CD14-positive monocyte (primary cell): ENCODE measurements around the gene UBLCP1. TPM values are rescaled to one million over a fixed set of nuclear protein-coding genes. Genes with fewer than 3 reads are reported as not detected.
A peak's percentile ranks its signal among the peaks of the same experiment; 100 is the strongest.

Experiments used
- DNase-seq, 3 donors: peaks; one replicate each; pipeline ENCODE4 v3.0.0-alpha.2; 2011 to 2022
- H2AFZ ChIP-seq: 2 replicates; pipeline ENCODE4 v1.6.0; 2012; ENCODE audit warnings: mild to moderate bottlenecking, low read depth, low read length, inconsistent platforms; ENCODE audit not compliant: insufficient read depth, poor library complexity, severe bottlenecking
- H3K27ac ChIP-seq, 2 donors: 1 replicate in 1 of 2; 2 replicates in 1 of 2; pipeline ENCODE4 v1.5.1; 2012 to 2013; ENCODE audit warnings: low read length in 2 of 2, control low read depth in 1 of 2, inconsistent platforms in 1 of 2, low read depth in 1 of 2, mild to moderate bottlenecking in 1 of 2
- H3K27me3 ChIP-seq, 2 donors: one replicate each; pipeline versions ENCODE4 v1.6.0 to v1.6.1; 2011 to 2013; ENCODE audit warnings: low read length in 2 of 2; ENCODE audit not compliant: control insufficient read depth in 2 of 2, insufficient read depth in 2 of 2
- H3K36me3 ChIP-seq, 2 donors: replicated peaks in 1 of 2; 1 replicate in 1 of 2; 2 replicates in 1 of 2; pipeline versions ENCODE4 v1.5.1 to v1.6.1; 2012 to 2013; ENCODE audit warnings: low read length in 2 of 2, control low read depth in 1 of 2, inconsistent platforms in 1 of 2, mild to moderate bottlenecking in 1 of 2; ENCODE audit not compliant: insufficient read depth in 2 of 2, control insufficient read depth in 1 of 2
- H3K4me1 ChIP-seq, 2 donors: 1 replicate in 1 of 2; 2 replicates in 1 of 2; pipeline versions ENCODE4 v1.5.1 to v1.6.1; 2012 to 2013; ENCODE audit warnings: low read length in 2 of 2, control low read depth in 1 of 2, inconsistent platforms in 1 of 2, mild to moderate bottlenecking in 1 of 2, moderate library complexity in 1 of 2; ENCODE audit not compliant: insufficient read depth in 2 of 2, control insufficient read depth in 1 of 2
- H3K4me2 ChIP-seq: replicated peaks from 2 replicates; pipeline ENCODE3; 2012; ENCODE audit warnings: low read length, moderate library complexity, mild to moderate bottlenecking; ENCODE audit not compliant: poor library complexity, severe bottlenecking; ENCODE audit errors: extremely low read depth
- H3K4me3 ChIP-seq, 3 experiments: fragments of 200-600 bp in 1 of 3; sonication (generic) in 1 of 3; replicated peaks in 1 of 3; 1 replicate in 2 of 3; 2 replicates in 1 of 3; pipeline ENCODE4 v1.5.1; 2011 to 2013; ENCODE audit warnings: low read length in 3 of 3, mild to moderate bottlenecking in 3 of 3, control low read depth in 2 of 3, low read depth in 2 of 3, inconsistent platforms in 1 of 3, moderate library complexity in 1 of 3
- H3K79me2 ChIP-seq: 2 replicates; pipeline ENCODE4 v1.6.0; 2012; ENCODE audit warnings: mild to moderate bottlenecking, control low read depth, inconsistent platforms, low read length, moderate library complexity; ENCODE audit not compliant: insufficient read depth
- H3K9ac ChIP-seq: 2 replicates; pipeline ENCODE4 v1.6.0; 2017; ENCODE audit warnings: low read length, mild to moderate bottlenecking; ENCODE audit not compliant: insufficient read depth, poor library complexity, severe bottlenecking
- H3K9me3 ChIP-seq, 2 donors: replicated peaks in 1 of 2; 1 replicate in 1 of 2; 2 replicates in 1 of 2; pipeline versions ENCODE4 v1.5.1 to v1.6.1; 2012 to 2013; ENCODE audit warnings: low read length in 2 of 2, control low read depth in 1 of 2; ENCODE audit not compliant: control insufficient read depth in 1 of 2, insufficient read depth in 1 of 2
- H4K20me1 ChIP-seq: 2 replicates; pipeline ENCODE4 v1.6.0; 2012; ENCODE audit warnings: mild to moderate bottlenecking, low read length, control low read depth, moderate library complexity; ENCODE audit not compliant: insufficient read depth
- H3K27ac Mint-ChIP-seq, 7 donors: one replicate each; pipeline ENCODE4 v1.8.0; 2020; ENCODE audit warnings: mild to moderate bottlenecking in 7 of 7, mixed read lengths in 7 of 7, moderate library complexity in 6 of 7, inconsistent platforms in 2 of 7
- H3K27me3 Mint-ChIP-seq, 3 donors: one replicate each; pipeline ENCODE4 v1.8.0; 2021 to 2022; ENCODE audit warnings: low read depth in 3 of 3, mild to moderate bottlenecking in 3 of 3, mixed read lengths in 3 of 3, moderate library complexity in 3 of 3, inconsistent platforms in 1 of 3
- H3K36me3 Mint-ChIP-seq, 2 donors: one replicate each; pipeline ENCODE4 v1.8.0; 2020; ENCODE audit warnings: mixed read lengths in 2 of 2, inconsistent platforms in 1 of 2, mild to moderate bottlenecking in 1 of 2
- H3K4me1 Mint-ChIP-seq: one replicate; pipeline ENCODE4 v1.8.0; 2020; ENCODE audit warnings: mild to moderate bottlenecking, mixed read lengths
- H3K4me3 Mint-ChIP-seq, 2 donors: one replicate each; pipeline ENCODE4 v1.8.0; 2020; ENCODE audit warnings: mild to moderate bottlenecking in 2 of 2, mixed read lengths in 2 of 2, moderate library complexity in 1 of 2
- H3K9me3 Mint-ChIP-seq, 7 donors: one replicate each; pipeline ENCODE4 v1.8.0; 2020 to 2022; ENCODE audit warnings: mixed read lengths in 7 of 7, mild to moderate bottlenecking in 6 of 7, moderate library complexity in 6 of 7, inconsistent platforms in 2 of 7
- CTCF ChIP-seq: fragments of 200-600 bp; IDR thresholded peaks from one replicate; pipeline ENCODE4 v1.8.0; 2022; ENCODE audit warnings: antibody characterized with exemption, mild to moderate bottlenecking
- WGBS: methylation state at CpG from one replicate; pipeline ENCODE4 v1.1.5; 2013; ENCODE audit warnings: missing lambda C conversion rate; ENCODE audit not compliant: insufficient coverage; 5-methylcytosine and 5-hydroxymethylcytosine counted together
- intact Hi-C, 2 donors: fragments of 100-400 bp; cut with micrococcal nuclease; formaldehyde crosslinking; loops; one replicate each; pipeline versions ENCODE4 v1.15.0 to v1.15.1; 2023
- polyA plus RNA-seq, 3 donors: library from polyadenylated mRNA; depleted of rRNA in 1 of 3; unstranded in 2 of 3; stranded (reverse) in 1 of 3; fragments of 300-500 nt in 2 of 3; fragments of >200 nt in 1 of 3; fragmentation: Illumina TruSeq in 2 of 3; gene quantifications; 1 replicate in 2 of 3; 2 replicates in 1 of 3; pipeline ENCODE4 v1.2.3, GENCODE V29; 2012 to 2021

Gene UBLCP1
- polyA plus RNA-seq, 3 donors: 8.8 to 31.5 (median 22.7) TPM

GRCh38 chr5:159244163-159244562 lies 18.9 kb upstream of the UBLCP1 start:
- DNase-seq: no peak
- no peaks in the 10 kb centered on the region for H4K20me1 ChIP-seq
- H3K27me3 Mint-ChIP-seq: peaks cover 2 to 3% (median 2%) of the 10 kb centered on the region in 3 donors
- H3K4me1 ChIP-seq: peaks cover 0 to 5% of the 10 kb centered on the region in 2 donors
- no peak overlapping the region for H3K4me2 ChIP-seq
- no CpG with 5 or more reads among the region's 3 CpGs for WGBS
- no peaks in the 10 kb centered on the region for H3K27me3 ChIP-seq
- H3K4me1 Mint-ChIP-seq: peaks cover 12% of the 10 kb centered on the region
- intact Hi-C loops: no loop called here
- H3K36me3 ChIP-seq: no peaks in the 10 kb centered on the region
- H3K9me3 Mint-ChIP-seq: no peaks in the 10 kb centered on the region
- no peak overlapping the region for H3K9ac ChIP-seq
- no peak for TF ChIP-seq CTCF
- no peak overlapping the region for H3K27ac ChIP-seq
- H3K79me2 ChIP-seq: no peaks in the 10 kb centered on the region
- no peak overlapping the region for H3K27ac Mint-ChIP-seq
- H3K36me3 Mint-ChIP-seq: no peaks in the 10 kb centered on the region
- no peaks in the 10 kb centered on the region for H3K9me3 ChIP-seq
- H3K4me3 Mint-ChIP-seq: no peak overlapping the region
- H3K4me3 ChIP-seq: no peak overlapping the region
- no peak overlapping the region for H2AFZ ChIP-seq

DNA sequence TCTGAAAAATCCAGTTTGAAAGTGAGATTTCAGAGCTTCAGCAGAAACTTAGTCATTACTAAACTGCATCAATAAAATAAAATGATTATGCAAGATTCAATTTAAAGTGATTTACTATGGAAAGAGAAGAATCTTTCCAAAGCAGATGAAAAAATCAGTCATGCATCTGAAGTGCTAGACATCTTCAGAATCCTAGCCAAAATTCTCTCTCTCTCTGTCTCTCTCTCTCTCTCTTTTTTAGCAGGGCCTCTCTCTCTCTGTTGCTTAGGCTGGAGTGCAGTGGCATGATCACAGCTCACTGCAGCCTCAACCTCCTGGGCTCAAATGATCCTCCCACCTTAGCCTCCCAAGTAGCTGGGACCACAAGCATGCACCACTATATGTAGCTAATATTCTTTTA lies 18.2 kb upstream of the UBLCP1 start:
- Mint-ChIP-seq H3K27me3 (peaks cover 2 to 3% (median 2%) of the 10 kb centered on the region in 3 donors), H3K27ac (peak overlapping the region in 1 of 7 donors; percentile 37), H3K4me1 (peaks cover 12% of the 10 kb centered on the region), H3K36me3 (no peaks in the 10 kb centered on the region), H3K4me3 (no peak overlapping the region), H3K9me3 (peaks cover 0 to 1% (median 0%) of the 10 kb centered on the region in 7 donors)
- H3K9me3 ChIP-seq: no peaks in the 10 kb centered on the region
- intact Hi-C loops: no loop called here
- H3K4me3 ChIP-seq: no peak overlapping the region
- DNase-seq: no peak
- H3K27ac ChIP-seq: no peak overlapping the region
- TF ChIP-seq CTCF: no peak
- H3K79me2 ChIP-seq: no peaks in the 10 kb centered on the region
- no peak overlapping the region for H2AFZ ChIP-seq
- H4K20me1 ChIP-seq: no peaks in the 10 kb centered on the region
- no peak overlapping the region for H3K4me2 ChIP-seq
- no peaks in the 10 kb centered on the region for H3K36me3 ChIP-seq
- peaks cover 0 to 5% of the 10 kb centered on the region in 2 donors for H3K4me1 ChIP-seq
- no peaks in the 10 kb centered on the region for H3K27me3 ChIP-seq
- no peak overlapping the region for H3K9ac ChIP-seq
